Neural crest cell (in vitro differentiated cells): ENCODE measurements around the gene MEG3. TPM values are rescaled to one million over a fixed set of nuclear protein-coding genes. Genes with fewer than 3 reads are reported as not detected.

Source experiments
- DNase-seq: peaks from one replicate; pipeline ENCODE4 v3.0.0; 2021; ENCODE audit warnings: low read depth, mixed read lengths, low spot score
- H3K27ac Mint-ChIP-seq: one replicate; pipeline ENCODE4 v1.8.0; 2021; ENCODE audit warnings: mild to moderate bottlenecking, mixed read lengths; ENCODE audit not compliant: unreplicated experiment
- H3K27me3 Mint-ChIP-seq: 2 replicates; pipeline ENCODE4 v1.8.0; 2021; ENCODE audit warnings: low read depth, mild to moderate bottlenecking, mixed read lengths
- H3K36me3 Mint-ChIP-seq: 2 replicates; pipeline ENCODE4 v1.8.0; 2021; ENCODE audit warnings: low read depth, mild to moderate bottlenecking, mixed read lengths
- H3K4me1 Mint-ChIP-seq: 2 replicates; pipeline ENCODE4 v1.8.0; 2021; ENCODE audit warnings: mixed read lengths
- H3K4me3 Mint-ChIP-seq: one replicate; pipeline ENCODE4 v1.8.0; 2021; ENCODE audit warnings: mild to moderate bottlenecking, mixed read lengths
- H3K9me3 Mint-ChIP-seq: 2 replicates; pipeline ENCODE4 v1.8.0; 2021; ENCODE audit warnings: mixed read lengths
- total RNA-seq: library from RNA; stranded (reverse); gene quantifications from 2 replicates; pipeline ENCODE4 v1.2.1, GENCODE V29; 2021
- TF ChIP-seq, protein P1 (sequence below): fragments of 200-600 bp; sonication (generic); conservative IDR thresholded peaks from 2 replicates; pipeline ENCODE4 v1.5.0; 2021; ENCODE audit warnings: antibody characterized with exemption, mild to moderate bottlenecking

Gene MEG3
- total RNA-seq, 1 donor from 2014 or later, result 1.0 TPM

DNA sequence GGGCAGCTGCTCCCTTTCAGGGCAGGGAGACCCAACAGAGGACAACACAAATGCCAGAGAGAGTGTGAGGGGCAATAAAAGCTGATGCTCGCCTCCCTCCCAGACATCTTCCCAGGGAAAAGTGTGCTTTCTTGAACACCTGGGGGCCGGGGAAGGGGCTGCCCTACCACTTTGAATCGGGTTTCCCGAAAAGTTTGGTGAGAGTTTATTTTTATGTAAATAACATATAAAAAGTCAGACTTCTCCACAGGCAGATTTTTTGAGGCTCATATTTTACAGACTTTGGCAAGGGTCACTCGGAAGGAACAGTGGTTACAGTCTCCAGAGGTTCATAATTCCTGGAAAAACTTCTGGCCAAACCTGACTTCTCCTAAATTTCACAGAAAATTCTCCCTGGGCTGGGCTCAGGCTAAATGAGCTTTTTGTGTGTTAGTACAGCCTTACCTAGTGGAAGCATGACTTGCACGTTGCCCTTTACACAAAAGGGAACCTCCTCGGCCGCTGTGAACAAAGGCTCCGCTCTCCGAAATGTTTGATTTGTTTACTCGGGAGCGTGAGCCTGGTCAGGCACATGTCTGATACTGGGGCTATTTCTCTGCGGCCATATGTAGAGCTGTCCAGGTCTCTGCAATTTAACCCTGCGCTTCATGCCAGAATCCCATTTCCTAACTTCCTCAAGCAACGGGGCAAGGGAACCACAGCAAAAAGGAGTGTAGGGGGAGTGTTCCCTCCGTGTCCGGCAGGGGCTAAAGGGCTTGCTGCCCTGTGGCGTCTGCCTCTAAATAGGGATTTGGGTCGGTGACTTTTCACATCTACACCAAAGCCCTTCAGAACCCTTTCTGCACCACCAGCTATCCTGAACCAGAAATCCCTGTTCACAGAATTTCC is 74.2 kb downstream of the MEG3 start:
- Mint-ChIP-seq H3K4me3 (peak overlapping the region; percentile 76), H3K36me3 (no peaks in the 10 kb centered on the region), H3K27ac (peak overlapping the region; percentile 89), H3K9me3 (no peaks in the 10 kb centered on the region), H3K4me1 (peaks cover 68% of the 10 kb centered on the region), H3K27me3 (peaks cover 40% of the 10 kb centered on the region)
- TF ChIP-seq, protein P1, sequence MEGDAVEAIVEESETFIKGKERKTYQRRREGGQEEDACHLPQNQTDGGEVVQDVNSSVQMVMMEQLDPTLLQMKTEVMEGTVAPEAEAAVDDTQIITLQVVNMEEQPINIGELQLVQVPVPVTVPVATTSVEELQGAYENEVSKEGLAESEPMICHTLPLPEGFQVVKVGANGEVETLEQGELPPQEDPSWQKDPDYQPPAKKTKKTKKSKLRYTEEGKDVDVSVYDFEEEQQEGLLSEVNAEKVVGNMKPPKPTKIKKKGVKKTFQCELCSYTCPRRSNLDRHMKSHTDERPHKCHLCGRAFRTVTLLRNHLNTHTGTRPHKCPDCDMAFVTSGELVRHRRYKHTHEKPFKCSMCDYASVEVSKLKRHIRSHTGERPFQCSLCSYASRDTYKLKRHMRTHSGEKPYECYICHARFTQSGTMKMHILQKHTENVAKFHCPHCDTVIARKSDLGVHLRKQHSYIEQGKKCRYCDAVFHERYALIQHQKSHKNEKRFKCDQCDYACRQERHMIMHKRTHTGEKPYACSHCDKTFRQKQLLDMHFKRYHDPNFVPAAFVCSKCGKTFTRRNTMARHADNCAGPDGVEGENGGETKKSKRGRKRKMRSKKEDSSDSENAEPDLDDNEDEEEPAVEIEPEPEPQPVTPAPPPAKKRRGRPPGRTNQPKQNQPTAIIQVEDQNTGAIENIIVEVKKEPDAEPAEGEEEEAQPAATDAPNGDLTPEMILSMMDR, result no peak
- DNase-seq, result no peak

DNA sequence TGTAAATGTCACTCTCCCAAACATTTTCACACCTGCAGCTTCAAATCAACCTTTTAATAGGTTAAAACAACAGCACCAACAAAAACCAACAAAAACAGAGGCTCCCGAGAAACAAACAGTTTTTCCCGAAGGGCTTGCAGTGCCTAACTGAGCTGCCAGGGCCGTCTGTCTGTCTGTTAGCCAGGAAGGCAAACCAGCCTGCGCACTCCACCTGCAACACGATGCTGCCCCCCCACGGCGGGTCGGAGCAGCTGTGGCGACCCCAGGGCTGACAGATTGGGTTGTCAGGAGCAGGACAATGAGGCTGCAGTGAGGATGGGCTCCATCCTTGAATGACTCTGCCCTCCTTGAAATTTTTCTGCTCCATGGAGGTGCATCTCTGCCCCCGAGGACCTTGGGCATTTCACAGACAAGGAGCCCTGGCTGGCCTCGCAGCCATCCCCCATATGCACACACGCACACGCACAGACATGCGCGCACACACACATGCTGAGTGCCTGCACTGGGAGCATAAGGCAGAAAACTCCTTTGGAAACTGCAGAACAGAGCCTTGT is 75.0 kb downstream of the MEG3 start:
- Mint-ChIP-seq H3K27me3 (peaks cover 48% of the 10 kb centered on the region), H3K36me3 (no peaks in the 10 kb centered on the region), H3K4me3 (peak overlapping the region; percentile 76), H3K9me3 (no peaks in the 10 kb centered on the region), H3K27ac (no peak overlapping the region), H3K4me1 (peaks cover 73% of the 10 kb centered on the region)
- peak; percentile 66 for DNase-seq
- TF ChIP-seq, protein P1, result peak; percentile 60

DNA sequence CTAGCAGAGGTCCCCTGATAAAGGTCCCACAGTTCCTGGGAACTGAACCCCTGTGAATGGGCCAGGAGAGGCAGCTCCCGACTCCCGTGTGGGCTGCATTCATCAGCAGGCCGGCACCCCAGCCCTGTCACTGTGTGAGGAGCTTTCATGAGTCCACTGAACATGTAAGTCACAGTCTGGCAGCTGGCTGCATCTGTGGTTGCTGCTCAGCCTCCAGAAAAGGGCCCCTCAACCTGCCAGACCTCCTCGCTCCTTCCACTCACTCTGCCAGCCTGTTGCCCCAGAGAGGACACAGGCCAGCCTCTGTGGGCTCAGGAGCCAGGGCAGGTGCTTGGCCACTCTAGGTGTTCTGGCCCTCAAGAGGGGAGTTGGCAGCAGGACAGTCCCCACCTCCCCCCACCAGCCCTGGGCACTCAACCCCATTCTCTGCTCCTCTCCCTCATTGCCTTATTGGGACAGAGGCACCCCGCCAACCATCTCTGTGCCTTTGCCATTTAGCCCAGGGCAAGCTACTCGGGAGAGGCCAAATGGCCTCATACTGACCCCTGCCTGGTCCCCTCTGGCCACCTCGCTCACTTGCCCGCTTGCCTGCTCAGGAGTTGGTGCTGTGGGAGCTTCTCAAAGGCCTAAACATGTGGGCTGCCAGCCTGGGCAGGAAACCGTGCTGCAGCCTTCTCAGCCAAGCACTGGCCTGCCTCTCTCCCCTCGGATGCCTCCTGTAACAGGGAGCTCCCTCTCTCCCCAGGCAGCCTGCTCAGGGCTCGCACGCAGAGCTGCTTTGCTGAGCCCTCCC is 75.7 kb downstream of the MEG3 start:
- no peak overlapping the region for H3K27ac Mint-ChIP-seq
- H3K9me3 Mint-ChIP-seq, result no peaks in the 10 kb centered on the region
- no peak overlapping the region for H3K4me3 Mint-ChIP-seq
- H3K36me3 Mint-ChIP-seq, result no peaks in the 10 kb centered on the region
- DNase-seq, result no peak
- peaks cover 52% of the 10 kb centered on the region for H3K27me3 Mint-ChIP-seq
- TF ChIP-seq, protein P1, result no peak
- H3K4me1 Mint-ChIP-seq, result peaks cover 70% of the 10 kb centered on the region

DNA sequence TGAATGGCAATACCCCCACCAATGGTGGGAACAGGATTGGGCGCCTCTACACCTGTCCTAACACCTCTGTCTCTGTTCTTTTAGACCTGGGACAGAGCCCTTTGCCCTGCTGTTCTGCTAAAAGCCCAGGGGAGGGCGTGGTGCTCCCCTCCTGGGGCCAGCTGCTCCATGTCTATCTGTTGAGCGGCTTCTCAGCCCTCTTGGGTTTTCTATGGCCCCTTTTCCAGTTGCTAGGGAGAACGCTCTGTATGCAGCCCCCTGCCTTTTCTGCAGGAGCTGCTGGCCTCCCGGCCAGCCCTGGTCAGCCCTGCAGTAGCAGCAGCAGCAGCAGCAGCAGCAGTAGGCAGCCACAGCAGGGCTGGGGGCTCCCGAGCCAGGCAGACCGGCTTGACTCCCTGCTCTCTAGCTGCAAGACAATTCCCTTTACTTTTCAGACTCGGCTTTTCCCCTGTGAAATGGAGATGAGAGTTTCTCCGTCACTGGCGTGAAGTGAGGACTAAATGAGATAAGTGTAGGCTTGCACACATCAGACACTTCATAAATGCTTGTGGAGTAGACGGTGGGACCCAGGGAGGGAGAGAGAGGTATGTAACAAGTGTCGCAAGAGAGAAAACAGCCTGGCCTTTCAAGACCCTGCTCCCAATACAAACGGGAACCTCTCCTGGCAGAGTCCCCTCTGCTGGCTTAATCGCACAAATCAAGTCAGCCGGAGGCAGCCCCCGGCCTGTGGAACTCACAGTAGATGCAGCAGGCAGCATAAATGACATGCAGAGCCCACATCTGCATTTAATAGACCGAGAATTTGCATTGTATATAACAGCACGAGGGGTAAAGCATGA is 76.6 kb downstream of the MEG3 start:
- TF ChIP-seq, protein P1, result peak; percentile 57
- Mint-ChIP-seq H3K27me3 (peaks cover 55% of the 10 kb centered on the region), H3K4me1 (peaks cover 60% of the 10 kb centered on the region), H3K27ac (no peak overlapping the region), H3K36me3 (no peaks in the 10 kb centered on the region), H3K4me3 (peak overlapping the region; percentile 63), H3K9me3 (no peaks in the 10 kb centered on the region)
- DNase-seq, result no peak

DNA sequence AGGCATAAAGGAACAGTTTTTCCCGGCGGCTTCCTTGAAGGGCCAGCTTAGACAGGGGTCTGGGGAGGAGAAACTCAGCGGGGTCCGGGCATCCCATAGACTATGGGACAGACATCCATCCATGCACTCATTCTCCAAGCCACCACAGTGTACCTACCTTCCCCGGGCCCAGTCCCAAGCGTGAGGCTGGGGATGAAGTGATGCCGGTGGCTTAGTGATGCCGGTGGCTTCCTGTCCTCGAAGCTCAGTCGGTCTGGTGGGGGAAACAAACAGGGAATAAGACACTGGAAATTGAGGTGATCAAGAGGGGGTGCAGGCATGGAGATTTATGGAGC is 77.2 kb downstream of the MEG3 start:
- Mint-ChIP-seq H3K27ac (no peak overlapping the region), H3K36me3 (no peaks in the 10 kb centered on the region), H3K4me3 (peak overlapping the region; percentile 63), H3K9me3 (no peaks in the 10 kb centered on the region), H3K27me3 (peaks cover 61% of the 10 kb centered on the region), H3K4me1 (peaks cover 60% of the 10 kb centered on the region)
- TF ChIP-seq, protein P1, result no peak
- DNase-seq, result no peak
